ENCODE measurements around the gene KDM2A. TPM values are rescaled to one million over a fixed set of nuclear protein-coding genes. Genes with fewer than 3 reads are reported as not detected.

Gene KDM2A
- total and polyA plus RNA-seq, 2 donors from 2014 or later: 16.2 to 82.6 TPM

DNA sequence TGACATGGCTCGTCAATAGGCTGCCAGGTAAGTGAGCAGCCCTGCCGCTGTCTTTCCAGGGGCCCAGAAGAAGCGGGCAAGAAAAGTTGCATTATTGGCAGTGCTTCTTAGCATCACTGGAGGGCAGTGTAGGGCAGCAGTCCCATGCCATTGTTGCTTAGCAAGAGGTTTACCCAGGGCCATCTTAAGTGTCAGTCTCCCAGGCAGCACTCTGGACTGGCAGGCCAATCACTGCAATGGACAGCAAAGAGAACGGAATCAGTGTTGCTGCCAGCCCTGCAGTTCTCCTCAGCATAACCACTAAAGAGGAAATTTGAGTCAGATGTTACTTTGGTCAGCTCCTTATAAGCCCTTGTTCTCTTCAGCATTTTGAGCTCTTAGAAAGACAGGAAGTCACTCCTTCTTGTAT, 133.8 kb downstream of the KDM2A start:
- intact Hi-C loops (cut with DNase I): no loop called here
- no peak overlapping the region for H3K4me3 ChIP-seq (ENCODE audit: low read length in 3 of 3)
- no peaks in the 10 kb centered on the region for H3K27me3 ChIP-seq (ENCODE audit: control insufficient read depth, insufficient read depth, low read length)
- H3K9ac ChIP-seq (ENCODE audit: low read length in 3 of 3): no peak overlapping the region
- DNase-seq: peak in 2 of 5 donors; percentile 45 to 61
- no peak for FAIRE-seq
- TF ChIP-seq, protein P1, sequence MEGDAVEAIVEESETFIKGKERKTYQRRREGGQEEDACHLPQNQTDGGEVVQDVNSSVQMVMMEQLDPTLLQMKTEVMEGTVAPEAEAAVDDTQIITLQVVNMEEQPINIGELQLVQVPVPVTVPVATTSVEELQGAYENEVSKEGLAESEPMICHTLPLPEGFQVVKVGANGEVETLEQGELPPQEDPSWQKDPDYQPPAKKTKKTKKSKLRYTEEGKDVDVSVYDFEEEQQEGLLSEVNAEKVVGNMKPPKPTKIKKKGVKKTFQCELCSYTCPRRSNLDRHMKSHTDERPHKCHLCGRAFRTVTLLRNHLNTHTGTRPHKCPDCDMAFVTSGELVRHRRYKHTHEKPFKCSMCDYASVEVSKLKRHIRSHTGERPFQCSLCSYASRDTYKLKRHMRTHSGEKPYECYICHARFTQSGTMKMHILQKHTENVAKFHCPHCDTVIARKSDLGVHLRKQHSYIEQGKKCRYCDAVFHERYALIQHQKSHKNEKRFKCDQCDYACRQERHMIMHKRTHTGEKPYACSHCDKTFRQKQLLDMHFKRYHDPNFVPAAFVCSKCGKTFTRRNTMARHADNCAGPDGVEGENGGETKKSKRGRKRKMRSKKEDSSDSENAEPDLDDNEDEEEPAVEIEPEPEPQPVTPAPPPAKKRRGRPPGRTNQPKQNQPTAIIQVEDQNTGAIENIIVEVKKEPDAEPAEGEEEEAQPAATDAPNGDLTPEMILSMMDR (IDR thresholded peaks at IDR 0.05; ENCODE audit: borderline replicate concordance, extremely low read depth, insufficient read depth): peak; percentile 20
- H3K9me3 ChIP-seq (ENCODE audit: control insufficient read depth in 2 of 3, insufficient read depth in 1 of 3, low read length in 3 of 3): no peaks in the 10 kb centered on the region
- H3K4me1 ChIP-seq (ENCODE audit: control insufficient read depth in 2 of 3, insufficient read depth in 2 of 3, low read depth in 1 of 3, low read length in 3 of 3): peaks cover 0 to 22% (median 7%) of the 10 kb centered on the region in 3 donors
- H3K27ac ChIP-seq (ENCODE audit: low read depth in 2 of 2, low read length in 2 of 2): no peak overlapping the region
- H3K36me3 ChIP-seq (ENCODE audit: control insufficient read depth in 2 of 3, insufficient read depth in 3 of 3, low read length in 3 of 3): peaks cover 30 to 85% (median 61%) of the 10 kb centered on the region in 3 donors

- peak in 4 of 5 donors; percentile 57 to 72 (median 62) for DNase-seq
- Histone ChIP-seq H3K9me3 (ENCODE audit: control insufficient read depth in 2 of 3, insufficient read depth in 1 of 3, low read length in 3 of 3) (no peaks in the 10 kb centered on the region), H3K4me1 (ENCODE audit: control insufficient read depth in 2 of 3, insufficient read depth in 2 of 3, low read depth in 1 of 3, low read length in 3 of 3) (peaks cover 0 to 12% (median 2%) of the 10 kb centered on the region in 3 donors), H3K4me3 (ENCODE audit: low read length in 3 of 3) (no peak overlapping the region), H3K27me3 (ENCODE audit: control insufficient read depth, insufficient read depth, low read length) (no peaks in the 10 kb centered on the region), H3K36me3 (ENCODE audit: control insufficient read depth in 2 of 3, insufficient read depth in 3 of 3, low read length in 3 of 3) (peaks cover 24 to 73% (median 52%) of the 10 kb centered on the region in 3 donors), H3K9ac (ENCODE audit: low read length in 3 of 3) (peak overlapping the region in 1 of 3 donors; percentile 36), H3K27ac (ENCODE audit: low read depth in 2 of 2, low read length in 2 of 2) (peak overlapping the region in 1 of 2 donors; percentile 9)
- TF ChIP-seq, protein P1 (IDR thresholded peaks at IDR 0.05; ENCODE audit: borderline replicate concordance, extremely low read depth, insufficient read depth): no peak
- no peak for FAIRE-seq
- intact Hi-C loops (cut with DNase I): no loop called here
Measured at GRCh38 chr11:67253872-67254624, 135.0 kb downstream of the KDM2A start.

DNA sequence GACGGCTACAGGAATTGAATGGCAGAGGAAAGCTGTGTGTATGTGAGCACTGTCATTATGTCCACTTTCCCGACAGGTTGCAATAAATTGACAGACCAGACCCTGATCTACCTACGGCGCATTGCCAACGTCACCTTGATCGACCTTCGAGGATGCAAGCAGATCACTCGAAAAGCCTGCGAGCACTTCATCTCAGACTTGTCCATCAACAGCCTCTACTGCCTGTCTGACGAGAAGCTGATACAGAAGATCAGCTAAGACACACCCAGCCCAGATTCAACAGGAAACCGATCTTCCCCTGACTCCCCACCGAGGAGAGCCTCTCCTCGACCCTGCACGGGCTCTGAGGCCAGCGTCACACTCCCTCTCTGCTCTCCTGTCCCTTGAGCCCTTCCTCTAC, 135.7 kb downstream of the KDM2A start:
- H3K9ac ChIP-seq (ENCODE audit: low read length in 3 of 3): peak overlapping the region in 1 of 3 donors; percentile 36
- DNase-seq (no peak), FAIRE-seq (no peak)
- no peaks in the 10 kb centered on the region for H3K27me3 ChIP-seq (ENCODE audit: control insufficient read depth, insufficient read depth, low read length)
- peaks cover 0 to 9% (median 0%) of the 10 kb centered on the region in 3 donors for H3K4me1 ChIP-seq (ENCODE audit: control insufficient read depth in 2 of 3, insufficient read depth in 2 of 3, low read depth in 1 of 3, low read length in 3 of 3)
- intact Hi-C loops (cut with DNase I): no loop called here
- H3K4me3 ChIP-seq (ENCODE audit: low read length in 3 of 3): no peak overlapping the region
- H3K9me3 ChIP-seq (ENCODE audit: control insufficient read depth in 2 of 3, insufficient read depth in 1 of 3, low read length in 3 of 3): no peaks in the 10 kb centered on the region
- H3K27ac ChIP-seq (ENCODE audit: low read depth in 2 of 2, low read length in 2 of 2): no peak overlapping the region
- peaks cover 24 to 65% (median 46%) of the 10 kb centered on the region in 3 donors for H3K36me3 ChIP-seq (ENCODE audit: control insufficient read depth in 2 of 3, insufficient read depth in 3 of 3, low read length in 3 of 3)
- TF ChIP-seq, protein P1 (IDR thresholded peaks at IDR 0.05; ENCODE audit: borderline replicate concordance, extremely low read depth, insufficient read depth): no peak
